WTC11 (cell line): ENCODE data around the gene DGLUCY.

Experiments used
- NR3C1 ChIP-seq: sonication (generic); formaldehyde crosslinking; conservative IDR thresholded peaks from 2 replicates; pipeline ENCODE4 v1.8.1; 2023; ENCODE audit warnings: low read depth, mild to moderate bottlenecking, missing genetic modification reagents
- SP1 ChIP-seq: sonication (generic); formaldehyde crosslinking; conservative IDR thresholded peaks from 2 replicates; pipeline ENCODE4 v1.8.1; 2022; ENCODE audit warnings: missing genetic modification reagents
- ZSCAN18 ChIP-seq: fragments of 250-450 bp; sonication (Bioruptor Pico); IDR thresholded peaks from 2 replicates; pipeline ENCODE4 v2.1.2; 2022; ENCODE audit warnings: mild to moderate bottlenecking, moderate library complexity
- TF ChIP-seq, protein P1 (sequence below): sonication (generic); formaldehyde crosslinking; IDR thresholded peaks from 2 replicates; pipeline ENCODE4 v1.8.1; 2023; ENCODE audit warnings: mild to moderate bottlenecking, missing genetic modification reagents, moderate library complexity
- TF ChIP-seq, protein P2 (sequence below): fragments of 200-600 bp; IDR thresholded peaks from 2 replicates; pipeline ENCODE4 v1.8.0; 2022; ENCODE audit warnings: antibody characterized with exemption

- TF ChIP-seq, protein P1, sequence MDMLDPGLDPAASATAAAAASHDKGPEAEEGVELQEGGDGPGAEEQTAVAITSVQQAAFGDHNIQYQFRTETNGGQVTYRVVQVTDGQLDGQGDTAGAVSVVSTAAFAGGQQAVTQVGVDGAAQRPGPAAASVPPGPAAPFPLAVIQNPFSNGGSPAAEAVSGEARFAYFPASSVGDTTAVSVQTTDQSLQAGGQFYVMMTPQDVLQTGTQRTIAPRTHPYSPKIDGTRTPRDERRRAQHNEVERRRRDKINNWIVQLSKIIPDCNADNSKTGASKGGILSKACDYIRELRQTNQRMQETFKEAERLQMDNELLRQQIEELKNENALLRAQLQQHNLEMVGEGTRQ (CRISPR knock-in tag): no peak
- TF ChIP-seq ZSCAN18 (no peak), NR3C1 (CRISPR knock-in tag) (no peak), SP1 (no peak)
- TF ChIP-seq, protein P2, sequence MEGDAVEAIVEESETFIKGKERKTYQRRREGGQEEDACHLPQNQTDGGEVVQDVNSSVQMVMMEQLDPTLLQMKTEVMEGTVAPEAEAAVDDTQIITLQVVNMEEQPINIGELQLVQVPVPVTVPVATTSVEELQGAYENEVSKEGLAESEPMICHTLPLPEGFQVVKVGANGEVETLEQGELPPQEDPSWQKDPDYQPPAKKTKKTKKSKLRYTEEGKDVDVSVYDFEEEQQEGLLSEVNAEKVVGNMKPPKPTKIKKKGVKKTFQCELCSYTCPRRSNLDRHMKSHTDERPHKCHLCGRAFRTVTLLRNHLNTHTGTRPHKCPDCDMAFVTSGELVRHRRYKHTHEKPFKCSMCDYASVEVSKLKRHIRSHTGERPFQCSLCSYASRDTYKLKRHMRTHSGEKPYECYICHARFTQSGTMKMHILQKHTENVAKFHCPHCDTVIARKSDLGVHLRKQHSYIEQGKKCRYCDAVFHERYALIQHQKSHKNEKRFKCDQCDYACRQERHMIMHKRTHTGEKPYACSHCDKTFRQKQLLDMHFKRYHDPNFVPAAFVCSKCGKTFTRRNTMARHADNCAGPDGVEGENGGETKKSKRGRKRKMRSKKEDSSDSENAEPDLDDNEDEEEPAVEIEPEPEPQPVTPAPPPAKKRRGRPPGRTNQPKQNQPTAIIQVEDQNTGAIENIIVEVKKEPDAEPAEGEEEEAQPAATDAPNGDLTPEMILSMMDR: no peak
Measured at GRCh38 chr14:91253795-91254323, 140.0 kb downstream of the DGLUCY start.
